ENCODE results near the gene ZFYVE26. TPM values are rescaled to one million over a fixed set of nuclear protein-coding genes. Genes with fewer than 3 reads are reported as not detected.
A peak's percentile ranks its signal among the peaks of the same experiment; 100 is the strongest.
"Not testable (repeated sequence)": the region's sequence is repeated elsewhere in the genome, so short reads cannot be mapped to it uniquely, and the experiment has no call there.

Gene ZFYVE26
- total RNA-seq, 1 donor from 2014 or later = 13.5 TPM

DNA sequence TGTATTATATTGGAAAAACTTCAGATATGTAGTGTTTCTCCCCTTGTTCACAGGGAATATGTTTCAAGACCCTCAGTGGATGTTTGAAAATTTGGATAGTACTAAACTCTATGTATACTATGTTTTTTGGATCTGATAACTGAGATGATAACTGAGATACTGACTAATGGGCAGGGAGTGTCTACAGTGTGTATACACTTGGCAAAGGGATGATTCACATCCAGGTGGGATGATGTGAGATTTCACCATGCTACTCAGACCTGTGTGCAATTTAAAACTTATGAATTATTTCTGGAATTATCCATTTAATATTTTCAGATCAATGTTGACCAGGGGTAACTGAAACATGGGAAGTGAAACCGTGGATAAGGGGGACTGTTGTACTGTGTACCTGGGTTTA is 17.0 kb upstream of the ZFYVE26 start:
- intact Hi-C loops (cut with micrococcal nuclease) = no loop called here
- H3K4me3 Mint-ChIP-seq = no peak overlapping the region
- no peak overlapping the region for H3K27ac Mint-ChIP-seq

DNA sequence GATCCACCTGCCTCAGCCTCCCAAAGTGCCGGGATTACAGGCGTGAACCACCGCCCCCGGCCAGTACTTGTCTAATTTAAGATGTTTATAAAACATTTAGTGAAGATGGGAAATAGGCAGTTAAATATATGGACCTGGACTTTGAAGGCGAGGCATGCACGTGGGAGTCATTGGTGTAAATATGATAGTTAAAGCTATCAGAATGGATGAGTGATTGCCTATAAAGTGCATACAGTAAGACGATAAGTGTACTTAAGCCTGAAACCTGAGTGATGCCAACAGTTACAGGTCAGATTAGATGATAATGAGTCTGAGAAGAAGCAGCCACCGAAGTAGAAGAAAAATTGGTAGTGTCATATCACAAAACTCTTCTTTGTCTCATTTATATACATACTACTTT is 14.7 kb upstream of the ZFYVE26 start:
- Mint-ChIP-seq H3K4me3 (no peak overlapping the region), H3K27ac (no peak overlapping the region), H3K9me3 (peaks cover 3% of the 10 kb centered on the region), H3K36me3 (ENCODE audit: low read depth) (peaks cover 22% of the 10 kb centered on the region), H3K4me1 (peaks cover 4% of the 10 kb centered on the region), H3K27me3 (no peaks in the 10 kb centered on the region)
- intact Hi-C loops (cut with micrococcal nuclease) = no loop called here
- DNase-seq = no peak

More for the DNA sequence above, 17.0 kb upstream of the ZFYVE26 start:
- Mint-ChIP-seq H3K36me3 (ENCODE audit: low read depth) (peaks cover 12% of the 10 kb centered on the region), H3K4me1 (peaks cover 4% of the 10 kb centered on the region), H3K9me3 (peaks cover 1% of the 10 kb centered on the region), H3K27me3 (no peaks in the 10 kb centered on the region)
- DNase-seq = no peak

DNA sequence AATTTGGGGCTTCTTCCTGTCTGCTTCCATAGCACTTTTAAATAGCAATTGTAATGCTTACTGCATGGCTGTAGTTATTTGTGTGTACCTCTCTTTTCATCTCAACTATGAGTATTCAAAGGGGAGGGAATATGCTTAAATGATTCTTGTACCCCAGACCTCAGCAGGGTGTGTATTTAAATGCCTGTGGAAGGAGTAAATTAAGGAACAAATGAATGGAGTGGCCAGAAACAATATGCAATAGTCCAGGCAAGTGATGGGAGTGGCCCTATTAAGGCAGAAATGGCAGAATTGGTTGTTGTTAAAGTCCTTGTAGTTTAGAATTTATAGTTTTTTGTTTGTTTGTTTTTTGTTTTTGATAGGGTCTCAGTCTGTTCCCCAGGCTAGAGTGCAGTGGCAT is 4.7 kb upstream of the ZFYVE26 start:
- DNase-seq = no peak
- H3K27ac Mint-ChIP-seq = peak overlapping the region; percentile 96
- peaks cover 23% of the 10 kb centered on the region for H3K4me1 Mint-ChIP-seq
- H3K9me3 Mint-ChIP-seq = peaks cover 3% of the 10 kb centered on the region
- peaks cover 1% of the 10 kb centered on the region for H3K36me3 Mint-ChIP-seq (ENCODE audit: low read depth)
- H3K27me3 Mint-ChIP-seq = no peaks in the 10 kb centered on the region
- intact Hi-C loops (cut with micrococcal nuclease) = no loop called here
- H3K4me3 Mint-ChIP-seq = peak overlapping the region; percentile 99

DNA sequence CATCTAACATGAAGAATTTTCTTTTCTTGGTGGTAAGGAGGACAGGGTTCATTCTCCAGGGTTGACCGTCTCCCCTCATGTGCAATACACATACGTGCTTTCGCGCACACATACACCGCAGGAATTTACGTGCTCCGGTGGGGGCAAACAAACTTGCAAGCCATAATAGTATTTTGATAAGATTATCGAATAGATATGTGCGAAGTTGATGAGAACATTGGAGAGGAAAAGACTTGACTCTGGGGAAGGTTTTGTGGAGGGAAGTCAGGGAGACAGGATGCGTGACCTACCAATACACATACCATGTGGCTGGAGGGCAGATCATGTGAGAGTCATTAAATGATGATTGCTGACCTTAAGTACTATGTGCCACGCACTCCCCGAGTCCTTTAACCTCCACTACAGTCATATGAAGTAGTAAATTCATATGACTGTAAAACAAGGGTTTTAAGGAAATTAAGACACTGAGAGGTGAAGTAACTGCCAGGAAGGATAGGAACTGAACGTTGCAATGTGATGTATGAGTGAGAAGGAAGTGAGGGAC is 4.1 kb upstream of the ZFYVE26 start:
- Mint-ChIP-seq H3K27me3 (no peaks in the 10 kb centered on the region), H3K9me3 (peaks cover 3% of the 10 kb centered on the region), H3K27ac (peak overlapping the region; percentile 96), H3K4me1 (peaks cover 28% of the 10 kb centered on the region), H3K4me3 (peak overlapping the region; percentile 99), H3K36me3 (ENCODE audit: low read depth) (no peaks in the 10 kb centered on the region)
- intact Hi-C loops (cut with micrococcal nuclease) = no loop called here
- peak; percentile 64 for DNase-seq

DNA sequence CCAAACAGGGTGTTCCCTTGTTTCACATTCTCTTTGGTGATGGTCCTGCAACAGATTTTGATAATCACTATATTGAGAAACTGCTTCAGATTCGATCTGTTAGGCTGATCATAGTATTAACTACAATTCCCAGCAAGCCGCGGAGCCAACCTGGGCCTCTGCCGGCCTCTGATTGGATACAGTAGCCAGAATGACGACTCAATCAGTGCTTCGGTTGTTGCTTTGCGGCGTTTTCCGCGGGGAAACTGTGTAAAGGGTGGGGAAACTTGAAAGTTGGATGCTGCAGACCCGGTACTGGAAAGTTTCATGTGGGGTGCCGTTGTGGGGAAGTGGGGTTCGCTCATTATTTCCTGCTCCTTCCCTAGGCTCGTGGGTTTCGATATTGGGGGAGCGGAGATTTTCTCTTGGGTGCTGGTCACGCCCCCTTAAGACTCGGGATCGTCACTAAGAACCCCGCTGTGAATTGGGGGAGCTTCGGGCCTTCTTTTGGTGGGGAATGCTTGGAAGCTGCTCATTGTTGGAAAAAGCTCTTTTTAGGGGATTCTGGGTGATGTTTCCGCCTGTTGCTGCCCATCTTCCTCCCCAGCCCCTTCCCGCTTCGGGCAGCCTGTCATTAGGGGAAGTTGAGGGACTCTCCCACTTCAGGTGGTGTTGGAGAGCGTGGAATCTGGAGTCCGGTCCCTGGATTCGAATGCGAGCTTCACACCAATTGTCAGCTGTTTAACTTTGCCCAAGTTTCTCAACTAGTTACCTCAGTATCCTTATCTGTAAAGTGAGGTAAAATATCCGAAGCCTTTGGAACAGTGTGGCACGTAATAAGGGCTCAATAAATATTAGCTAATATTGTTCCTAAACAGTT is 3.4 kb upstream of the ZFYVE26 start, which contains the start of gene RAD51B:
Gene RAD51B (plus strand): TSS at position 217 of the 859 bp plus-strand sequence.
- H3K9me3 Mint-ChIP-seq = peaks cover 3% of the 10 kb centered on the region
- H3K27ac Mint-ChIP-seq = peak within 1 kb of the TSS; percentile 96
- no peaks in the 10 kb centered on the region for H3K27me3 Mint-ChIP-seq
- no peaks in the 10 kb centered on the region for H3K36me3 Mint-ChIP-seq (ENCODE audit: low read depth)
- intact Hi-C loops (cut with micrococcal nuclease) = loop anchor here (5.0 to 10.0 kb wide), 3 partner anchors 202 to 1312 kb away; partner anchors contain the start of genes ARG2 and GPHN
- H3K4me3 Mint-ChIP-seq = peak within 1 kb of the TSS; percentile 99
- peaks cover 34% of the 10 kb centered on the region for H3K4me1 Mint-ChIP-seq
- DNase-seq = peak; percentile 97

DNA sequence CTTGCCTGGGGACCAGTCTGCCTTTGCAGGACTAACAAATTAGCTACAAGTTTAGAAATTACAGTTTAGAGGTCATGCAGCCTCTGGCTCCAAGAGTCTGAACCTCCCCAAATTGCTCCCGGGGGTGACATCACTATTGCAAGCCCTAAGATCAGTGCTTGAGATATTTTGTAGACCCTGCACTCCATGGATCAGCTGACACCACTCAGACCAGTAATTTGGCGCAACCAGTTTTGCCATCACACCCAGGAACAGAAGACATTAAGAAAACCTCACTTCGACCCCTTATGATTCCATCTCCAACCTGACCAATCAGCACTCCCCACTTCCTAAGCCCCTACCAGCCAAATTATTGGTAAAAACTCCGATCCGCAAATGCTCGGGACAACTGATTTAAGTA is 2.1 kb upstream of the ZFYVE26 start:
- intact Hi-C loops (cut with micrococcal nuclease) = loop anchor here (5.0 to 10.0 kb wide), 3 partner anchors 201 to 1311 kb away; partner anchors contain the start of genes ARG2 and GPHN

DNA sequence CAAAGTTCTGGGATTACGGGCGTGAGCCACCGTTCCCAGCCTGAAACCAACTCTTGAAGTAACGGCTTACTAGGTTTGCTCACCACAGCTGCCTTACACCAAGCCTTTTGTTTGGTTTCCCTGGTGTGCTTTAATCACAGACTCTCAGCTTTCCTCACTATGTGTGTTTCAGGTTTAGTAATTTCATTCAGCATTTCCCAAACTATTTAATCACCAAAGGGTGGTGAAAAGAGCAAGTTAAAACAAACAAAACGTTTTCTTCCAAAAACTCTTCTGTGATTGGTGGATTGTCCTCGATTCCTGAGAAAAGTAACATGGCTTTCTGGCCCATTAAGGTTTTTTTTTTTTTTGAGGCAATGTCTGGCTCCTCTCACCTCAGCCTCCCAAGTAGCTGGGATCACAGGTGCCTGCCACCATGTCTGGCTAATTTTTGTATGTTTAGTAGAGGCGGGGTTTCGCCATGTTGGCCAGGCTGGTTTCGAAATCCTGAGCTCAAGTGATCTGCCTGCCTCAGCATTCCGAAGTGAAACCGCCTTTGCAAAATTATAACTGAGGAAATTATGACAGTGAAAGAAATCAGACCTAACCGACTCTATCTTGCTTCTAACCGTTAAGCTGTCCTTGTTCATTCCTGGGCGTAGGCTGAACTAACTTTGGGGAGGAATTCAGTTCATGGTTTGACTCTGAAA is 1.5 kb upstream of the ZFYVE26 start:
- H3K4me1 Mint-ChIP-seq = peaks cover 36% of the 10 kb centered on the region
- peak overlapping the region; percentile 99 for H3K4me3 Mint-ChIP-seq
- peaks cover 3% of the 10 kb centered on the region for H3K9me3 Mint-ChIP-seq
- peak overlapping the region; percentile 67 for H3K27ac Mint-ChIP-seq
- intact Hi-C loops (cut with micrococcal nuclease) = loop anchor here (5.0 to 10.0 kb wide), 3 partner anchors 201 to 1311 kb away; partner anchors contain the start of genes ARG2 and GPHN
- H3K27me3 Mint-ChIP-seq = no peaks in the 10 kb centered on the region
- H3K36me3 Mint-ChIP-seq (ENCODE audit: low read depth) = peaks cover 2% of the 10 kb centered on the region
- DNase-seq = no peak

More for the DNA sequence above, 2.1 kb upstream of the ZFYVE26 start:
- H3K9me3 Mint-ChIP-seq; H3K27me3 Mint-ChIP-seq; DNase-seq; H3K36me3 Mint-ChIP-seq (ENCODE audit: low read depth): not testable (repeated sequence)
- Mint-ChIP-seq H3K27ac (peak overlapping the region; percentile 67), H3K4me1 (peaks cover 36% of the 10 kb centered on the region), H3K4me3 (peak overlapping the region; percentile 99)

DNA sequence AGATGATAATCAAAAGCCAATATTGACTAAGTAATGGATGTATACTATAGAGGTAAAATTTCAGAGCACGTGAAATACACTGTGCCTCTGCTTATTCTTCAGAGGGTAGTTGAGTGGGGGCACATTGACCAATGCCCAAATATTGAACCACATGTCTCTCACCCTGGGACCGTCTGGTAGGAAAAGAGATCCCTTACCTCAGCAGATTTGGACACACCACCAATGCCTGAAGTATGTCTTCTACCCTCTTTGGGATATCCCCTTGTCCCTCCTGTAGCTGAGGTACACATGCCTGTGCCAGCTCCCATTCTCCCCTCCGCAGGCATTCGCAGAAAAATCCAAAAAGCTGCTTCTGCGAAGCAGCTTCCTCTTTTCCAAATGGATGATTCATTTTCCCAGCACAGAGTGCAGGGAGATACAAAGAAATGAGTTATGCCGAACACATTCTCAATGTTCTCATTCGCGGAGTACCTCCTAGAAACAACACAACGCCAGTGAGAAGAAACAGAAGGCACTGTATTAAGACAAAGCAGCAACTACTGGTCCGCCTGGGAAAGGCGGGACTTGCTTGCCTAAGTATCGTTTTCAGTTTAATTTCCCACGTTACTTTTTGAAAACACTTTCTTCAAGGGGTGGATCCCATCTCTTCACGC is 691 bp downstream of the ZFYVE26 start:
- Mint-ChIP-seq H3K9me3 (peaks cover 3% of the 10 kb centered on the region), H3K36me3 (ENCODE audit: low read depth) (peaks cover 7% of the 10 kb centered on the region), H3K27me3 (no peaks in the 10 kb centered on the region), H3K27ac (peak overlapping the region; percentile 93), H3K4me1 (peaks cover 31% of the 10 kb centered on the region), H3K4me3 (peak overlapping the region; percentile 89)
- intact Hi-C loops (cut with micrococcal nuclease) = loop anchor here (1.0 to 10.0 kb wide), 5 partner anchors 120 to 1308 kb away; partner anchors contain the start of genes ARG2, GPHN, RDH11 and VTI1B
- peak; percentile 73 for DNase-seq

DNA sequence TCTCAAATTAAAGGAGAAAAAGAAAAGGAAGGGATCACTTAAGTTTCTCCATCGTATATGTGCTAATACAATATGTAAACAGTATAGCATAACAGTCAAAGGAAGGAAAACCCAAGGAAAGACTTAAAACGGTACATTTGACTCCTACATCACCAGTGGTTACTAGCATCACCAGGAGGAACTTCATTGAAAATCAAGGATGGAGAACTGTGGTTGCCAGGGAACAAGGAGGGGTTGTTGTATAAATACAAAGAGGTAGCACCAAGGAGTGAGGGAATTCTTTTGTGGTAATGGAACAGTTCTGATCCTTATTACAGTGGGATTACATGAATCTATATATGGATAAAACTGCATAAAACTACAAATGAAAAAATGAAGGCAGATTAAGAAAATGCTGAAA is 1.6 kb downstream of the ZFYVE26 start:
- Mint-ChIP-seq H3K27ac (peak overlapping the region; percentile 11), H3K4me3 (peak overlapping the region; percentile 89)

DNA sequence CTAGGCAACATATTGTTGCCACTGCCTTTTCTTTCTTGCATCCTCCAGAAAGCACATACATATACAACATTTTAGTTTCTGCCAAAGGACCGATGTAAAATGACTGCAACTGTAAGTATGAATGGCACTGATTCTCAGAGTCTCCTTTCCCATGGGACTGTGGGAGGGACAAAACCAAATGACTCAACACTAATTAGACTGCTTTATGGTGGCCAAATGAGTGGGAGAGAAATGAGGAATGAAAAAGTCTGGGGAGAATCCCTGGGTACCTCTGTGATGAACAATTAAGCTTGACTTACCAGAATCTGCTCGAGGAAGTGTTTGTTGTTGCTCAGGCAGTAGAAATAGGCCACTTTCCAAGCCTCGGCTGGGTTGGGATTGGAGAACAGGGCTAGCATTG is 10.1 kb downstream of the ZFYVE26 start:
- Mint-ChIP-seq H3K4me1 (peaks cover 4% of the 10 kb centered on the region), H3K27me3 (no peaks in the 10 kb centered on the region), H3K4me3 (no peak overlapping the region), H3K9me3 (no peaks in the 10 kb centered on the region), H3K27ac (no peak overlapping the region), H3K36me3 (ENCODE audit: low read depth) (peaks cover 37% of the 10 kb centered on the region)
- intact Hi-C loops (cut with micrococcal nuclease) = no loop called here
- DNase-seq = no peak

More for the DNA sequence above, 1.6 kb downstream of the ZFYVE26 start:
- peaks cover 3% of the 10 kb centered on the region for H3K9me3 Mint-ChIP-seq
- peaks cover 13% of the 10 kb centered on the region for H3K36me3 Mint-ChIP-seq (ENCODE audit: low read depth)
- H3K4me1 Mint-ChIP-seq = peaks cover 26% of the 10 kb centered on the region
- no peak for DNase-seq
- intact Hi-C loops (cut with micrococcal nuclease) = loop anchor here (5.0 to 10.0 kb wide), 3 partner anchors 198 to 1308 kb away; partner anchors contain the start of genes ARG2 and GPHN
- no peaks in the 10 kb centered on the region for H3K27me3 Mint-ChIP-seq

DNA sequence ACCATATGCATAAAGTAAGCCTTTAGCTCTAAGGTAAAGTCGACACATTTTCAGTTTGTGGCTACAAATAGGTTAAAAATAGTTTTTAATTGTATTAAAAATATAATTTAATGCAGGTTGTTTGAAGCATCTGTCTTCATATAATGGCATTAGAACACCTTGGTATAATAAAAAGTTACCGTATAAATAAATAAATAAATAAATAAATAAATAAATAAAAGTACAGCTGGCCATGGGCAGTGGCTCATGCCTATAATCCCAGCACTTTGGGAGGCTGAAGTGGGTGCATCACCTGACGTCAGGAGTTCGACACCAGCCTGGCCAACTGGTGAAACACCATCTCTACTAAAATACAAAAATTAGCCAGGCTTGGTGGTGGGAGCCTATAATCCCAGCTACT is 15.6 kb downstream of the ZFYVE26 start:
- Mint-ChIP-seq H3K27me3 (no peaks in the 10 kb centered on the region), H3K4me1 (no peaks in the 10 kb centered on the region), H3K4me3 (no peak overlapping the region), H3K27ac (no peak overlapping the region), H3K9me3 (no peaks in the 10 kb centered on the region), H3K36me3 (ENCODE audit: low read depth) (peaks cover 38% of the 10 kb centered on the region)
- no peak for DNase-seq
- intact Hi-C loops (cut with micrococcal nuclease) = no loop called here

DNA sequence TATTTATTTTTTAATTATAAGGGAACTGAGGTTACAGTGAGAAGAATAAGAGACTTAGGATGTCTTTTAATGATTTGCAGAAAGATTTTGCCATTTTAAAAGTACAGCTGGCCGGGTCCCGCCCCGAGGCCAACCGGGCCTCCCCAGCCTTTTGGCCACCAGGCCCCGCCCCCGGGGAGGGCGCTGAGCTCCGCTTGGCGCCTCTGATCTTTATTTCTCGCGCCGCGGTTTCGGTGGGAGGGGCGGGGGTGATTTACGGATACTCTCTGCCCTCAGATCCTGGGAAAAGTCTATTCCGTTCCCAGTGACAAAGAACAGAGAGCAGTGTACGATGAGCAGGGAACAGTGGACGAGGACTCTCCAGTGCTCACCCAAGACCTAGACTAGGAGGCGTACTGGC is 17.7 kb downstream of the ZFYVE26 start:
- peaks cover 35% of the 10 kb centered on the region for H3K36me3 Mint-ChIP-seq (ENCODE audit: low read depth)
- intact Hi-C loops (cut with micrococcal nuclease) = no loop called here
- no peak overlapping the region for H3K27ac Mint-ChIP-seq

DNA sequence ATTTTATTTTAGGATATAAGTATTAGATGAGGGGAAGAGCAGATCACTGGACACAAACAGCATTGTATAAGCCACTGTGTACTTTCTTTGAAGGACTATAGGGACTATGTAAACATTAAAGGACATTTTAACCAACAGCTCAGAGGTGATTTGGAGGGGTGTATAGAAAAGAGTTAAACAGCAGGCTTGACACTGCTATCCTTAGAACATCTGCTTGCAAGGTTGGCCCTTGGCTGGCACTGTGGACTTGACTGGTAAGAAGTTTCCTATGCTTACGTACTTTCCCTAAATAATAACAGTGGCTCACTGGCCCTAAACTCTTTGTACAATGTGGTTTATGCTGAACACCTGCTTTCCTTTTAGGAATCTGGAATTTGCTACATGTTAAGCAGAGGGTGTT is 28.7 kb downstream of the ZFYVE26 start:
- DNase-seq = no peak
- intact Hi-C loops (cut with micrococcal nuclease) = no loop called here
- no peaks in the 10 kb centered on the region for H3K9me3 Mint-ChIP-seq
- H3K4me3 Mint-ChIP-seq = no peak overlapping the region
- no peaks in the 10 kb centered on the region for H3K4me1 Mint-ChIP-seq
- H3K27ac Mint-ChIP-seq = no peak overlapping the region
- H3K36me3 Mint-ChIP-seq (ENCODE audit: low read depth) = peaks cover 50% of the 10 kb centered on the region
- no peaks in the 10 kb centered on the region for H3K27me3 Mint-ChIP-seq

More for the DNA sequence above, 17.7 kb downstream of the ZFYVE26 start:
- no peaks in the 10 kb centered on the region for H3K4me1 Mint-ChIP-seq
- no peaks in the 10 kb centered on the region for H3K9me3 Mint-ChIP-seq
- no peaks in the 10 kb centered on the region for H3K27me3 Mint-ChIP-seq
- no peak overlapping the region for H3K4me3 Mint-ChIP-seq
- no peak for DNase-seq

All from activated CD4-positive, alpha-beta T cell treated with anti-CD3 and anti-CD28 coated beads, Interleukin-2, amount 10 ng/mL, durations not matched to agents 24 days and 14 days (primary cell).